Spleen (tissue), 7 donors: ENCODE data around the gene IFT81.

Source experiments
- POLR2A ChIP-seq, 3 donors: fragments of 450-650 bp; IDR thresholded peaks; one replicate each; pipeline ENCODE4 v1.5.1; 2017; ENCODE audit warnings: antibody characterized with exemption in 3 of 3, mild to moderate bottlenecking in 1 of 3
- TF ChIP-seq, protein P1 (sequence below), 11 experiments: fragments of 200-600 bp in 7 of 11; fragments of 450-650 bp in 4 of 11; sonication (generic) in 4 of 11; IDR thresholded peaks in 8 of 11; conservative IDR thresholded peaks in 3 of 11; 1 replicate in 7 of 11; 2 replicates in 4 of 11; pipeline versions ENCODE4 v1.4.0 to v1.8.0; 2016 to 2021; ENCODE audit warnings: antibody characterized with exemption in 11 of 11, inconsistent platforms in 4 of 11, mild to moderate bottlenecking in 1 of 11
- donor health status: DM: no; HTN: no; CAD: no; lungs with moderate emphysema.
- donor health status: DM: no; HTN: no; CAD: no.
- donor health status: DM: no; HTN: no; CAD: no.

- TF ChIP-seq, protein P1, sequence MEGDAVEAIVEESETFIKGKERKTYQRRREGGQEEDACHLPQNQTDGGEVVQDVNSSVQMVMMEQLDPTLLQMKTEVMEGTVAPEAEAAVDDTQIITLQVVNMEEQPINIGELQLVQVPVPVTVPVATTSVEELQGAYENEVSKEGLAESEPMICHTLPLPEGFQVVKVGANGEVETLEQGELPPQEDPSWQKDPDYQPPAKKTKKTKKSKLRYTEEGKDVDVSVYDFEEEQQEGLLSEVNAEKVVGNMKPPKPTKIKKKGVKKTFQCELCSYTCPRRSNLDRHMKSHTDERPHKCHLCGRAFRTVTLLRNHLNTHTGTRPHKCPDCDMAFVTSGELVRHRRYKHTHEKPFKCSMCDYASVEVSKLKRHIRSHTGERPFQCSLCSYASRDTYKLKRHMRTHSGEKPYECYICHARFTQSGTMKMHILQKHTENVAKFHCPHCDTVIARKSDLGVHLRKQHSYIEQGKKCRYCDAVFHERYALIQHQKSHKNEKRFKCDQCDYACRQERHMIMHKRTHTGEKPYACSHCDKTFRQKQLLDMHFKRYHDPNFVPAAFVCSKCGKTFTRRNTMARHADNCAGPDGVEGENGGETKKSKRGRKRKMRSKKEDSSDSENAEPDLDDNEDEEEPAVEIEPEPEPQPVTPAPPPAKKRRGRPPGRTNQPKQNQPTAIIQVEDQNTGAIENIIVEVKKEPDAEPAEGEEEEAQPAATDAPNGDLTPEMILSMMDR (IDR thresholded peaks at IDR 0.05 in 8 of 11, conservative IDR thresholded peaks at IDR 0.05 in 3 of 11), result no peak
- TF ChIP-seq POLR2A (IDR thresholded peaks at IDR 0.05), result no peak
Observed at GRCh38 chr12:110093631-110094311, 30.4 kb upstream of the IFT81 start.
